Mesothelial cell of epicardium (in vitro differentiated cells): ENCODE data around the gene MYLK. TPM values are rescaled to one million over a fixed set of nuclear protein-coding genes. Genes with fewer than 3 reads are reported as not detected.

Experiments
- DNase-seq, 2 experiments: peaks; one replicate each; pipeline ENCODE4 v3.0.0; 2021; ENCODE audit warnings: low spot score in 2 of 2; ENCODE audit not compliant: unreplicated experiment in 2 of 2
- H3K27ac Mint-ChIP-seq: 2 replicates; pipeline ENCODE4 v1.8.0; 2021; ENCODE audit warnings: mixed read lengths
- H3K27me3 Mint-ChIP-seq: 2 replicates; pipeline ENCODE4 v1.8.0; 2021; ENCODE audit warnings: low read depth, mixed read lengths
- H3K36me3 Mint-ChIP-seq: 2 replicates; pipeline ENCODE4 v1.8.0; 2021; ENCODE audit warnings: mixed read lengths
- H3K4me1 Mint-ChIP-seq: 2 replicates; pipeline ENCODE4 v1.8.0; 2021; ENCODE audit warnings: mixed read lengths
- H3K4me3 Mint-ChIP-seq: 2 replicates; pipeline ENCODE4 v1.8.0; 2021; ENCODE audit warnings: mild to moderate bottlenecking, moderate library complexity, mixed read lengths
- H3K9me3 Mint-ChIP-seq: 2 replicates; pipeline ENCODE4 v1.8.0; 2021; ENCODE audit warnings: mixed read lengths
- CTCF ChIP-seq: fragments of 200-600 bp; sonication (generic); IDR thresholded peaks from one replicate; pipeline ENCODE4 v1.5.0; 2021; ENCODE audit warnings: antibody characterized with exemption; ENCODE audit not compliant: unreplicated experiment
- total RNA-seq: library from RNA; stranded (reverse); gene quantifications from 3 replicates; pipeline ENCODE4 v1.2.1, GENCODE V29; 2021

The MYLK gene
- total RNA-seq, 1 donor from 2014 or later: 14.3 TPM

- Mint-ChIP-seq H3K9me3 (no peaks in the 10 kb centered on the region), H3K4me3 (no peak overlapping the region), H3K27ac (no peak overlapping the region), H3K36me3 (no peaks in the 10 kb centered on the region), H3K27me3 (no peaks in the 10 kb centered on the region), H3K4me1 (peaks cover 27% of the 10 kb centered on the region)
- DNase-seq: no peak
- no peak for TF ChIP-seq CTCF
These were observed 199.5 kb downstream of the MYLK start for GRCh38 chr3:123684636-123685035.

- H3K4me3 Mint-ChIP-seq: no peak overlapping the region
- H3K9me3 Mint-ChIP-seq: no peaks in the 10 kb centered on the region
These were observed 199.9 kb downstream of the MYLK start for GRCh38 chr3:123684209-123684608.

GRCh38 chr3:123683505-123684154 lies 200.5 kb downstream of the MYLK start:
- H3K4me3 Mint-ChIP-seq: no peak overlapping the region
- no peaks in the 10 kb centered on the region for H3K9me3 Mint-ChIP-seq
- no peaks in the 10 kb centered on the region for H3K36me3 Mint-ChIP-seq
- H3K4me1 Mint-ChIP-seq: peaks cover 33% of the 10 kb centered on the region
- H3K27me3 Mint-ChIP-seq: no peaks in the 10 kb centered on the region
- no peak overlapping the region for H3K27ac Mint-ChIP-seq
- DNase-seq: no peak
- no peak for TF ChIP-seq CTCF

More at GRCh38 chr3:123684209-123684608, 199.9 kb downstream of the MYLK start:
- no peaks in the 10 kb centered on the region for H3K27me3 Mint-ChIP-seq
- DNase-seq: no peak
- no peak overlapping the region for H3K27ac Mint-ChIP-seq
- no peak for TF ChIP-seq CTCF
- peaks cover 31% of the 10 kb centered on the region for H3K4me1 Mint-ChIP-seq
- H3K36me3 Mint-ChIP-seq: no peaks in the 10 kb centered on the region

GRCh38 chr3:123682781-123683504 lies 201.2 kb downstream of the MYLK start:
- DNase-seq: no peak
- H3K4me3 Mint-ChIP-seq: no peak overlapping the region
- no peaks in the 10 kb centered on the region for H3K9me3 Mint-ChIP-seq
- peaks cover 39% of the 10 kb centered on the region for H3K4me1 Mint-ChIP-seq
- H3K27me3 Mint-ChIP-seq: no peaks in the 10 kb centered on the region
- H3K36me3 Mint-ChIP-seq: no peaks in the 10 kb centered on the region
- TF ChIP-seq CTCF: no peak
- H3K27ac Mint-ChIP-seq: no peak overlapping the region

GRCh38 chr3:123682302-123682701 lies 201.8 kb downstream of the MYLK start:
- Mint-ChIP-seq H3K36me3 (no peaks in the 10 kb centered on the region), H3K4me3 (no peak overlapping the region), H3K27ac (no peak overlapping the region), H3K27me3 (no peaks in the 10 kb centered on the region), H3K4me1 (peaks cover 44% of the 10 kb centered on the region), H3K9me3 (no peaks in the 10 kb centered on the region)
- no peak for DNase-seq
- no peak for TF ChIP-seq CTCF
